Kidney (tissue), 14 donors: ENCODE results near the gene ILKAP. TPM values are rescaled to one million over a fixed set of nuclear protein-coding genes. Genes with fewer than 3 reads are reported as not detected.
A peak's percentile ranks its signal among the peaks of the same experiment; 100 is the strongest.

Experiments used
- DNase-seq, 5 donors: peaks; one replicate each; pipeline ENCODE4 v3.0.0-alpha.2; 2013 to 2020
- FAIRE-seq: peaks from 2 replicates; lab custom pipeline; 2012; peaks lifted over from hg19 to GRCh38; lab: Jason Lieb, UNC
- H3K27ac ChIP-seq, 2 donors: one replicate each; pipeline ENCODE4 v1.7.0; 2013; ENCODE audit warnings: low read depth in 2 of 2, low read length in 2 of 2, inconsistent platforms in 1 of 2
- H3K27me3 ChIP-seq: one replicate; pipeline ENCODE4 v1.7.1; 2013; ENCODE audit warnings: low read length, inconsistent platforms; ENCODE audit not compliant: control insufficient read depth, insufficient read depth
- H3K36me3 ChIP-seq, 3 donors: one replicate each; pipeline versions ENCODE4 v1.7.0 to v1.7.1; 2013; ENCODE audit warnings: low read length in 3 of 3, control low read depth in 1 of 3, inconsistent platforms in 1 of 3; ENCODE audit not compliant: insufficient read depth in 3 of 3, control insufficient read depth in 2 of 3
- H3K4me1 ChIP-seq, 3 donors: one replicate each; pipeline versions ENCODE4 v1.7.0 to v1.7.1; 2013; ENCODE audit warnings: low read length in 3 of 3, inconsistent platforms in 1 of 3, low read depth in 1 of 3; ENCODE audit not compliant: control insufficient read depth in 2 of 3, insufficient read depth in 2 of 3
- H3K4me3 ChIP-seq, 3 donors: one replicate each; pipeline versions ENCODE4 v1.7.0 to v1.8.1; 2013; ENCODE audit warnings: low read length in 3 of 3, control low read depth in 1 of 3, inconsistent platforms in 1 of 3
- H3K9ac ChIP-seq, 3 donors: one replicate each; pipeline versions ENCODE4 v1.7.0 to v1.7.1; 2013; ENCODE audit warnings: low read length in 3 of 3, control low read depth in 1 of 3, inconsistent platforms in 1 of 3
- H3K9me3 ChIP-seq, 3 donors: one replicate each; pipeline versions ENCODE4 v1.7.0 to v1.7.1; 2013; ENCODE audit warnings: low read length in 3 of 3, control low read depth in 1 of 3, inconsistent platforms in 1 of 3; ENCODE audit not compliant: control insufficient read depth in 2 of 3, insufficient read depth in 1 of 3
- intact Hi-C: fragments of 100-400 bp; cut with DNase I; formaldehyde crosslinking; loops from one replicate; pipeline ENCODE4 v1.11.1; 2022
- polyA plus RNA-seq: library from polyadenylated mRNA; stranded (reverse); fragments of 350-450 nt; fragmentation: Illumina TruSeq; extraction: RNeasy Lipid Tissue Mini Kit (QIAGEN cat#74804); gene quantifications from one replicate; pipeline ENCODE4 v1.2.3, GENCODE V29; 2014; ENCODE audit warnings: low read depth, low replicate concordance; ENCODE audit not compliant: insufficient read depth
- total RNA-seq: library from RNA; stranded (reverse); fragmentation: NEBNext Ultra II Directional; extraction: Animal tissue kit (Norgen Biotek cat#: 25700); gene quantifications from one replicate; pipeline ENCODE4 v1.2.1, GENCODE V29; 2021
- TF ChIP-seq, protein P1 (sequence below): IDR thresholded peaks from 3 replicates; pipeline ENCODE4 v1.5.1; 2012; ENCODE audit warnings: mild to moderate bottlenecking, moderate library complexity, borderline replicate concordance; ENCODE audit not compliant: insufficient read depth; ENCODE audit errors: extremely low read depth
- donor health status: control.
- donor health status: control.
- donor health status: control.
- donor health status: control.
- donor health status: control.
- donor health status: DM: yes; HTN: yes; CAD: no.
- donor health status: Normal renal cell carcinoma (clear cell type).

The ILKAP gene
- total and polyA plus RNA-seq, 2 donors from 2014 or later = 38.4 to 47.7 TPM

DNA sequence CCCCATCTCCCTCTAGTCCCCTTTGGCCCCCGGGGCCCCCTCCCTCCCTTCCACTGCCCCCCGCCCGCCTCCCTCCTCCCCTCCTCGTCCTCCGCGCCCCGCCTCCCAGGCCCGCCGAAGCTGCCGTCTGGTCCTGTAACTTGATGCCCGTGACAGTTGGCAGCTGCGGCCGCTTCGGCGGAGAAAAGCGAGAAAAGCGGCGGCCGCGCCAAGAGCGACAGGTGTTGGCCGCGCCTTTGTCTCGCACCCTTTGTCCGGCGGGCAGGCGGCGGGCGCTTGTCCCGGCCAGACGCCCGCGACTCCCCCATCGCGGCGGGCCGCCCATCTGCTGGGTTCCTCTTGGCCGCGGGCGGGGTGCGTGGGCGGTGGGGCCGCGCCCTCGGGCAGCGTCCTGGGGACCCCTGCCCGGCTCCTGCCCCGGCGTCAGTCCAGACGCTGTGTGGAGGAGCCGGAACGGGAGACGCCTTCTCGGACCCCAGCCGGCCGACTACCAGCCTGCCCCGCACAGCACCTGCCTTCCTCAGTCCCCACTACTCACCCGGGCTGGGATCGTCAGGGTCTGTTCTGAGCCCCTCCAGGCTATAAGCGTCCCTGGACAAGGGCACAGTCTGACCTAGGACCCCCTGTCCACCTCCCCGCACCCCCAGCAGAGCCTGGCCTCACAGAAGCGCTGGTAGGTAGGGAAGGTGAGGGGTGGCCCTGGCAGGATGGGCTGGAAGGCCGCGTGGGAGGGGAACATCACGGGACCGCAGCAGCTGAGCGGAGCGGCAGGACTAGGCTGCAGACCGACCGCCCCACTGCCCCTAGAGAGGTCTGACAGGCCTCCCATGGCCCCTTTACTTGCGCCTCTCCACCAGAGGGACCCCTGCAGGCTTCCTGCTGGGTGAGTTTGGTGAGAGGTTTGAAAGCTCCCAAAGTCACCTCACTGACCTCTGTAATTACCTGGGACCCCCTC lies 37.5 kb upstream of the ILKAP start:
- intact Hi-C loops = no loop called here
- peak in 4 of 5 donors; percentile 88 to 93 (median 90) for DNase-seq

DNA sequence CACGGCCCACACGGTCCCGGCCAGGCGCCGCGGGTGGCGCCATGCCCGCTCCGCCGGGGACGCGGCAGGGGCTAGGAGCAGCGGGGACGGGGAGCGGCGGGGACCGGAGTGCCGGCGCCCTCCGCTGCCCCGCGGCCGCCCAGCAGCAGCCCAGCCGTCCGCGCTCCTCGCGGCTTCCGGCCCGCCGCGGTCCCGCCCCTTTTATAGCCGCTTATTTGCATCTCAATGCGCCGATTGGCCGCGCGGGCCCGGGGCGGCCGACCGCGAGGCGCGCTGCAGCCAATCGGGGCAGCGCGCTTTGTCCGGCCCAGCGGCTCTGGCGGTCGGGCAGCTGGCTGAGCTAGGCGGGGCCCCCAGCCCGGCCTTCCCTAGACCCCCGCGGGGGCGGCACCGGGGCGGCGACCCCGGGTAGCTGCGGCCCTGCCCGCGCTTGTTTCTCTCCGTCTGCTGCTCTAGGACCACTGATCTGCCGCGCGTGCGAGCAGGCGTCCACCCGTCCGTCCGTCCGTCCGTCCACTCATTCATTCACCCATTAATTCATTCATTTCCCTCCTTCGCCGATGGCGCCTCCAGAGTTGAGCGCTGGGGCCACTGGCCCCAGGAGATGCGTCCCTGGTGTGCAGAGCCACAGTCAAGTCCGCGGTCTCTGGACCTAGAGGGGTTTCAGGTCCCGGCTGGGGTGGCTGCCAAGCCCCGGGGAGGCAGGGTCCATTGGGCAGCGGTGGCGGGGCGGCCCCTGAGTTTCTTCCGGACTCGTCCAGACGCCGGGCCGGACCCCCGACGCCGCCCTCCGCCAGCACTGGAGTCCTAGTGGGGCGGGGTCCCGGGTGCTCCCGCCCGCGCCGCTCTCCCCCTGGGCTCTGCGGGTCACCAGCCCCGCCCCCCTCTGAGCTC lies 36.6 kb upstream of the ILKAP start, which contains the start of gene HES6:
TSS of gene HES6 (minus strand) at position 176 of the 894 bp plus-strand sequence. CDS start at position 43, 133 bp downstream.
- Histone ChIP-seq H3K4me1 (peaks cover 0 to 14% (median 10%) of the 10 kb centered on the region in 3 donors), H3K36me3 (peaks cover 0 to 2% (median 0%) of the 10 kb centered on the region in 3 donors), H3K27ac (no peak within 1 kb of the TSS), H3K4me3 (peak within 1 kb of the TSS in 1 of 3 donors; percentile 54), H3K27me3 (peaks cover 3% of the 10 kb centered on the region), H3K9ac (no peak within 1 kb of the TSS), H3K9me3 (no peaks in the 10 kb centered on the region)
- intact Hi-C loops = no loop called here
- FAIRE-seq = no peak
- peak; percentile 92 to 97 (median 96) for DNase-seq
- TF ChIP-seq, protein P1, sequence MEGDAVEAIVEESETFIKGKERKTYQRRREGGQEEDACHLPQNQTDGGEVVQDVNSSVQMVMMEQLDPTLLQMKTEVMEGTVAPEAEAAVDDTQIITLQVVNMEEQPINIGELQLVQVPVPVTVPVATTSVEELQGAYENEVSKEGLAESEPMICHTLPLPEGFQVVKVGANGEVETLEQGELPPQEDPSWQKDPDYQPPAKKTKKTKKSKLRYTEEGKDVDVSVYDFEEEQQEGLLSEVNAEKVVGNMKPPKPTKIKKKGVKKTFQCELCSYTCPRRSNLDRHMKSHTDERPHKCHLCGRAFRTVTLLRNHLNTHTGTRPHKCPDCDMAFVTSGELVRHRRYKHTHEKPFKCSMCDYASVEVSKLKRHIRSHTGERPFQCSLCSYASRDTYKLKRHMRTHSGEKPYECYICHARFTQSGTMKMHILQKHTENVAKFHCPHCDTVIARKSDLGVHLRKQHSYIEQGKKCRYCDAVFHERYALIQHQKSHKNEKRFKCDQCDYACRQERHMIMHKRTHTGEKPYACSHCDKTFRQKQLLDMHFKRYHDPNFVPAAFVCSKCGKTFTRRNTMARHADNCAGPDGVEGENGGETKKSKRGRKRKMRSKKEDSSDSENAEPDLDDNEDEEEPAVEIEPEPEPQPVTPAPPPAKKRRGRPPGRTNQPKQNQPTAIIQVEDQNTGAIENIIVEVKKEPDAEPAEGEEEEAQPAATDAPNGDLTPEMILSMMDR = no peak

More for the DNA sequence above, 37.5 kb upstream of the ILKAP start:
- TF ChIP-seq, protein P1 = no peak
- no peak overlapping the region for H3K4me3 ChIP-seq
- no peak for FAIRE-seq
- H3K9me3 ChIP-seq = no peaks in the 10 kb centered on the region
- peaks cover 0 to 9% (median 5%) of the 10 kb centered on the region in 3 donors for H3K36me3 ChIP-seq
- H3K27me3 ChIP-seq = peaks cover 3% of the 10 kb centered on the region
- H3K9ac ChIP-seq = no peak overlapping the region
- no peak overlapping the region for H3K27ac ChIP-seq
- H3K4me1 ChIP-seq = peaks cover 0 to 14% (median 10%) of the 10 kb centered on the region in 3 donors

DNA sequence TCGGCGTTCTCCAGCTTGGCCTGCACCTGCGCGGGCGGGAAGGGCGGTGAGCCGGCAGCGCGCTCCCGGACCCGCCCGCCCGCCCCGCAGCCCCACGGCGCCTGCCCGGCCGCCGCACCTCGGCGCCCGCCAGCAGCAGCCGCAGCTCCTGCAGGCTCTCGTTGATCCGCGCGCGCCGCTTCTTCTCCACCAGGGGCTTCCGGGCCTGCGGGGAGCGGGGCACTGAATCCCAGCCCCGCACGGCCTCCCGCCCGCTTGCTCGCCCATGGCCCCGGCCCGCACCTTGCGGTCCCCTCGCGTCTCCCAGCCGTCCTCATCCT lies 36.0 kb upstream of the ILKAP start:
- Histone ChIP-seq H3K4me1 (peaks cover 0 to 14% (median 10%) of the 10 kb centered on the region in 3 donors), H3K27me3 (peaks cover 3% of the 10 kb centered on the region), H3K9me3 (no peaks in the 10 kb centered on the region), H3K36me3 (no peaks in the 10 kb centered on the region), H3K4me3 (peak overlapping the region in 1 of 3 donors; percentile 54), H3K27ac (no peak overlapping the region), H3K9ac (no peak overlapping the region)
- DNase-seq = peak in 1 of 5 donors; percentile 57
- TF ChIP-seq, protein P1 = no peak
- intact Hi-C loops = no loop called here
- FAIRE-seq = no peak
